ENCODE data around the gene FCRL3.

The FCRL3 gene

DNA sequence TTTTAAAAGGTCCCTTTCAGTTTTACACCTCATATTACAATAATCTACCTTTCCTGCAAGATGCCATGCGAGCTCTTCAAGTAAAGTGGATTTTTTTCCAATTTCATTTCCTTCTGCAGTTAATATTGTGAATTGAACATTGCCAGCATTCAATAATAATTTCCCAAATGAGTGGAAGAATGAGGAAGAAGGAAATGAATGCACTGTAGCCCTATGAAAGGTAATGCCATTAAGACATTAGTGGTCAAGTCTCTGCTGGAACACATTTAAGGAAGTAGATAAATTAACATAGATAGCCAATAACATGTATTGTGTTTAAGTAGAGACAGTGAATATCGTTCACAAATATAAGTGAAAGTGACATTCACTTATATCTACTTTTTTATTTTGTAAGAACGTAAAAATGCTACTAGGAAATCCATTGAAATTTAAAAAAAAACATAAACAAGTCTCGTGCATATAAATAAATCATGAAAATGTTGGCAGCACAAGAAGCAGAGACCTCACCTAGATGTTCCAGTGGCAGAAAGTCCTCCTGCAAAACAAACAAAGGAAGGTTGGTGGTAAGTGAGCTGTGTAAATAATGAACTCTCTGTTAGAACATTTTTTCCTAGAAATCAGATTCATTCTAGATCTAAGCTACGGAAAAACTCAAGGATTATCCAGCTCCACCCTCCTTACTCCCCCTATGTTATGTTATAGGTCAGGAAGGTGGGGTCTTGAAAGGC lies 17.7 kb downstream of the FCRL3 start:
- DNase-seq, result no peak

- no peak for DNase-seq
These were observed 21.8 kb downstream of the FCRL3 start for GRCh38 chr1:157678721-157679120.

DNA sequence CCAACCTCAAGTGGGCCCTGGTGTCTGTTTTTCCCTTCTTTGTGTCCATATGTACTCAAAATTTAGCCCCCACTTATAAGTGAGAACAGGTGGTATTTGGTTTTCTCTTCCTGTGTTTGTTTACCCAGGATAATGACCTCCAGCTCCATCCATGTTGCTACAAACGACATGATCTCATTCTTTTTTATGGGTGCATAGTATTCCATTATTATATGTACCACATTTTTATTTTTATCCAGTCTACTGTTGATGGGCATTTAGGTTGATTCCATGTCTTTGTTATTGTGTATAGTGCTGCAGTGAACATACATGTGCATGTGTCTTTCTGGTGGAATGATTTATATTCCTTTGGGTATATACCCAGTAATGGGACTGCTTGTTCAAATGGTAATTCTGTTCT lies 27.6 kb downstream of the FCRL3 start:
- DNase-seq, result no peak

DNA sequence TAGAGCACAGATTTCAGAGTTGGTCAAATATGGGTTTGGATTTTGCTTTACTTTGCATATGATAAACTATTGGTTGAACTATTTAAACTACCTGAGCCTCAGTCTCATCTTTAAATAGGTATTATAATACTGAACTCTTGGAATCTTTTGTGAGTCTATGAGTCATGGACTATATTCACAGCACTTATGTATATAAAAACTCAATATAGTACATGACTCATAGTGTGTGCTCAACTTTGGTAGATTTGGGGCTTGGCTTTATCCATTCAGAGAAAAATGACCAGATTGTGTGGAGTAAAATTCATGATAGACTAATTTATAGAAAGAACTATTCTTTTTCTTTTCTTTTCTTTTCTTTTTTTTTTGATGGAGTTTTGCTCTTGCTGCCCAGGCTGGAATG lies 28.7 kb downstream of the FCRL3 start:
- DNase-seq, result no peak

DNA sequence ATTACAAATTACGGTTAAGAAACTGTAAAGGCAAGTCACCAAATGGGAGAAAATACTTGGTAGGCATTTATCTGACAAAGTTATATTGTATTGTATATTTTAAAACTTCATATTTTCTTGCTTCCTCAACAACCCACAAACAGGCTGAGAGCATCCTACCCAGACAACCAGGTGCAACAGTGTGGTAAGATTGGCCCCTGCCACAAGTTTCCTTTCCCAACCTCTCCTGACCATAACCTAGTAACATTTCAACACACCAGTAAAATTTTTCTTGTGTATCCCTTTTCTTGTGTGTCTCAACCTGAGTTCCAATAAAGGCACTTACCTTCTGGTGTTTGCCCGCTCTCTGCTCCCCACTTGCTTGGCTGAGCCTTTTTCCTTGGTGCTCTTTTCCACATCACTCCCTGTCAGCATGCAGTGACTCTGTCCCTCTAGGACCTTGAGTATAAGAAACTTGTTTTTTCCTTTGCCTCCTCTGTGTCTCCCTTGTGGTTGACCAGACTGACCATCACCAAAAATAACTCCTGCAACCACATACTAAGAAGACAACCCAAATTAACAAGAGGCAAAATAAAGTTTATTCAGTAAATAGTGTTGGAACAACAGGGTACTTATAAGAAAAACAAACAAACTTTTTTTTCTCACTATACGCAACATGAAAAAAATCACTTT lies 40.9 kb downstream of the FCRL3 start:
- DNase-seq, result no peak

DNA sequence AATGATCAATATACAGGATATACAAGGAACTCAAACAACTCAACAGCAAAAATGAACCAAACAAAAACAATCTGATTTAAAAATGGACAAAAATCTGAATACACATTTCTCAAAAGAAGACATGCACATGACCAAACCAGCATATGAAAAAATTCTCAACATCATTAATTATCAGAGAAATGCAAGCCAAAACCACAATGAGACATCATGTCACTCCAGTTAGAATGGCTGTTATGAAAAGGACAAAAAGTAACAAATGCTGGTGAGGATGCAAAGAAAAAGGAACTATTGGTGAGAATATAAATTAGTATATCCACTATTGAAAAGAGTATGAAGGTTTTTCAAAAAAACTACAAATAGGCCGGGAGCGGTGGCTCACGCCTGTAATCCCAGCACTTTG lies 42.0 kb downstream of the FCRL3 start:
- no peak for DNase-seq

DNA sequence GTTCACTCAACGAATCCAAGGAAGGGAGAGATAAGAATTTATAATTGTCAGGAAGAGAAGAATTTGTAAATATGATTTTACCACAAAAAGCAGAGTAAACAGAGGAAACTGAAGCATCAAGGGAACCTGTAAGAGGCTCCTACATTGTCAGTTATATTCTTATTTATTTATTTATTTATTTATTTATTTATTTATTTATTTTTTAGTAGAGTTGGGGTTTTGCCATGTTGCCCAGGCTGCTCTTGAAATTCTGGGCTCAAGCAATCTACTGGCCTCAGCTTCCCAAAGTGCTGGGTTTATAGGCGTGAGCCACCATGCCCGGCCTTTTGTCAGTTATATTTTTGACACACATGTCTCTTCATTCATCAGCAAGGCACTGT lies 47.1 kb downstream of the FCRL3 start:
- no peak for DNase-seq

DNA sequence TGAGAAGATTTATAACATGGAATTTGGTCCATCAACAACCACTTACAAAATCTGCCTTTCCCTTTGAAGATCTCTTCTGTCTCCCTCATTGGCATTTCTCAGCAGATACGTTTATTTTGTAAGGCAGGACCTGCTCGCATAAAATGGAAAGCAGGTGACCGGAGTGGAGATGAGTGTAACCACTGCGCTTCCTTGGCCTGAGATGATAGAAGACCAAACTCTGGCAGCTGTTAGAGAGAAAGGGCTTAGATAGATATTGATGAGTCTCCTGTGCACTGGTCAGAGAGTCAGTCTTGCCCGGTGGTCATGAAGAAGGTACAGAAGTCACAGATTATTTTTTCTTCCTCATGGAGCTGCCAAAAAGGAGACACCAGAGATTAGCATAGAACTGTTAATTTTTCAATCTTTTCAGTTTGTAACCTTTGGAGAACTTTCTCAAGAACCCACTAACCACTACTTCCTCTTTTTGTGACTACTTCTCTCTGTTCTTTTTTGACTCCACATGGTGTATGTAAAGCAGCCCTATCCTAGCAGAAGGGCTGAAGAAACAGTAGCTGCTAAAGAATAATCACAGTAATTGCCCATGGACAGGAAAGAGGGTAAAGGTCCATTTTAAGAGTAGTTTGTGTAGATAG lies 47.6 kb downstream of the FCRL3 start:
- no peak for DNase-seq

DNA sequence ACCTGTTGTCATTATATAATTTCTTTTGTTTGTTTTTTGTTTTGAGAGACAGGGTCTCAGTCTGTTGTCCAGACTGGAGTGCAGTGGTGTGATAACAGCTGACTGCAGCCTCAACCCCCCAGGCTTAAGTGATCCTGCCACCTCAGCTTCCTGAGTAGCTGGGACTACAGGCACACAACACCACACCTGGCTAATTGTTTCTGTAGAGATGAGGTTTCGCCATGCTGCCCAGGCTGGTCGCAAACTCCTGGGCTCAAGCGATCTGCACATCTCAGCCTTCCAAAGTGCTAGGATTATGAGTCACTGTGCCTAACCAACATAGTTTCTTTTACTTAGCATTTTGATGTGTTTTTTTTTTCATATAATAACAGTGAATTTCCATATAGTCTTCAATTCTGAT lies 52.3 kb downstream of the FCRL3 start:
- no peak for DNase-seq

DNA sequence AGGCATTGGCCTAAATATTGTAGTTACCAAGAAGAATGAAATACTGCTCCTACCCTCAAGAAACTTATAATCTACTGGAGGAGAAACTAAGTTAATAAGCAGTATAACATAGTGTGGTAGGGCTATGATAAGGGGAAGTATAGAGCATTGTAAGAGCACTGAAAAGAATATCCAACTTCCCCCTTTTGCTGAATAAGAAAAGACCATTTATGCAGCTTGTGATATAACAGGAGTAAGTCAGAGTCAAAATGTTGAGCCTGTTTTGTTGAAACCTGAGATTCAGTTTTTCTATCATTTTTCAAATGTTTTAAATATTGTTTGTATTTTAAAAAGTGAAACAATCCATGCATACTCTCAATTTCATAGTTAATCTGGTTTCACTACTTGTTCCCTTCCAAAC lies 54.4 kb downstream of the FCRL3 start:
- no peak for DNase-seq

GRCh38 chr1:157641177-157641576 lies 59.4 kb downstream of the FCRL3 start:
- no peak for DNase-seq

DNA sequence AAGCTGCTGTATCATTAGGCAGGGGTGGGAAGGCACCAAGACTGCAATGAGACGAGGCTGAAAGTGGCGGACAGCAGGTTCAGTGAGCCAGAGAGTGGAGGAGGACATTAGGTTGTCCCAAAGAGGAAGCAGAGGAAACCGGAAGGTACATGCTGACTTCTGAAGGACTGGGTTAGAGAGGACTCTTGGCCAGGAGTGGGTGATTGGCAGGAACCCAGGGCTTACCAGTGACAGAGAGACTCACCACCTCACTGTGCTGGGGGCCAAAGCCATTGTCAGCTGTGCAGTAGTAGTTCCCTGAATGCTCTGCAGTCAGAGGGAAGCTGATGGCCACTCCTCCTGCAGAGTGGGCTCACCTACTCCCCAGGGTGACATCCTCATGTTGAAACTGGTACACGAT lies 60.8 kb downstream of the FCRL3 start:
- DNase-seq, result no peak

DNA sequence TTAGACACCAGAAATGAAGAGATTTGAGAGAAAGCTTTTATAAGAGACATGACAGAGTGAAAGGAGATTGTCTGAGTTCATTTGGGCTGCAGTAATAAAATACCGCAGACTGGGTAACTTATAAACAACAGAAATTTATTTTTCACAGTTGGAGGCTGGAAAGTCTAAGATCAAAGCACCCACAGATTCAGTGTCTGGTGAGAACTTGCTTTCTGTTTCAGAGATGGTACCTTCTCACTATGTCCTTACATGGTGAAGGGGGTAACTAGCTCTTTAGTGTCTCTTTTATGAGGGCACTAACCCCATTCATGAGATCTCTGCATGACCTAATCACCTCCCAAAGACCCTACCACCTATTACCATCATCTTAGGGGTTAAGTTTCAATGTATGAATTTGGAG lies 71.8 kb downstream of the FCRL3 start:
- DNase-seq, result no peak

Measured in NCI-H187 treated with DMSO at 0.1 percent for 48 hours (cell line).